ENCODE data around the gene UQCC2. TPM values are rescaled to one million over a fixed set of nuclear protein-coding genes. Genes with fewer than 3 reads are reported as not detected.

UQCC2 gene
- total and polyA plus RNA-seq, 2 of the 4 experiments (the other 2 are of a cell fraction): 13.8 to 34.5 TPM

GRCh38 chr6:33737267-33738026, 25.9 kb upstream of the UQCC2 start:
- ATAC-seq (ENCODE audit: low read depth) (no peak), DNase-seq (no peak)
- Histone ChIP-seq H3K23ac (ENCODE audit: low read depth, low read length) (no peak overlapping the region), H3K4me2 (ENCODE audit: low read depth, low read length) (no peak overlapping the region), H3K9me3 (ENCODE audit: control insufficient read depth, insufficient read depth, low read length) (no peaks in the 10 kb centered on the region), H3K27ac (ENCODE audit: insufficient read depth, low read length) (no peak overlapping the region), H2AK5ac (ENCODE audit: low read depth, low read length) (no peak overlapping the region), H4K91ac (ENCODE audit: insufficient read depth, low read depth, low read length) (no peak overlapping the region), H2AFZ (replicated peaks; ENCODE audit: low read length, poor library complexity) (no peak overlapping the region), H4K20me1 (ENCODE audit: insufficient read depth, low read length) (no peaks in the 10 kb centered on the region; the same call in 1 of the 2 replicates), H3K9ac (ENCODE audit: low read depth, low read length) (no peak overlapping the region), H4K5ac (ENCODE audit: low read depth, low read length) (no peak overlapping the region), H4K8ac (ENCODE audit: low read depth in 2 of 2, low read length in 2 of 2) (no peak overlapping the region), H2AK9ac (replicated peaks; ENCODE audit: low read depth, low read length, poor library complexity) (no peak overlapping the region), H3K56ac (ENCODE audit: extremely low read depth, insufficient read depth, low read length) (no peak overlapping the region), H2BK20ac (ENCODE audit: low read depth, low read length) (no peak overlapping the region), H3K4me3 (ENCODE audit: insufficient read depth, low read depth, low read length) (no peak overlapping the region), H3K27me3 (ENCODE audit: control insufficient read depth, insufficient read depth, low read length) (peaks cover 1% of the 10 kb centered on the region; the same call in 1 of the 2 replicates), H2BK5ac (ENCODE audit: low read depth, low read length, poor library complexity, severe bottlenecking) (no peak overlapping the region), H2BK15ac (ENCODE audit: low read depth, low read length) (no peak overlapping the region), H2BK120ac (ENCODE audit: low read depth, low read length) (no peak overlapping the region), H3K79me1 (ENCODE audit: low read depth in 1 of 2, low read length in 2 of 2) (no peaks in the 10 kb centered on the region), H3K18ac (ENCODE audit: low read depth, low read length) (no peak overlapping the region), H3K9me1 (ENCODE audit: insufficient read depth, low read length) (no peaks in the 10 kb centered on the region), H3K4me1 (ENCODE audit: control insufficient read depth, insufficient read depth, low read length) (no peaks in the 10 kb centered on the region), H3K14ac (replicated peaks; ENCODE audit: low read depth, low read length) (no peak overlapping the region), H3K4ac (ENCODE audit: low read depth, low read length) (no peak overlapping the region), H3K36me3 (ENCODE audit: control insufficient read depth, insufficient read depth, low read length) (no peaks in the 10 kb centered on the region)
- dilution Hi-C loops (cut with HindIII; ENCODE audit: low sequenced_read_pairs, unreplicated experiment) (no loop called here), intact Hi-C loops (cut with micrococcal nuclease) (no loop called here), in situ Hi-C loops (cut with MboI; ENCODE audit: low sequenced_read_pairs) (no loop called here)
- no peak for TF ChIP-seq ELK1 (IDR thresholded peaks at IDR 0.05; ENCODE audit: borderline replicate concordance, low read depth, low read length)
- TF ChIP-seq MAFK (IDR thresholded peaks at IDR 0.05; ENCODE audit: low read depth, low read length): no peak
- no peak for TF ChIP-seq BHLHE40 (IDR thresholded peaks at IDR 0.05; ENCODE audit: low read depth, low read length)
- no peak for TF ChIP-seq MXI1 (IDR thresholded peaks at IDR 0.05; ENCODE audit: borderline replicate concordance, low read depth, low read length)
- no peak for TF ChIP-seq NFE2L2 (IDR thresholded peaks at IDR 0.05; ENCODE audit: low read depth, low read length)
- no peak for TF ChIP-seq MAZ (IDR thresholded peaks at IDR 0.05; ENCODE audit: borderline replicate concordance, low read depth, low read length)
- no peak for TF ChIP-seq RCOR1 (IDR thresholded peaks at IDR 0.05; ENCODE audit: insufficient replicate concordance, low read length)
- TF ChIP-seq CHD1 (IDR thresholded peaks at IDR 0.05; ENCODE audit: low read depth, low read length): no peak
- TF ChIP-seq FOS (IDR thresholded peaks at IDR 0.05; ENCODE audit: low read depth, low read length): no peak
- TF ChIP-seq CTCF (conservative IDR thresholded peaks at IDR 0.05; ENCODE audit: low read depth, low read length): no peak
- no peak for TF ChIP-seq SMC3 (IDR thresholded peaks at IDR 0.05; ENCODE audit: low read depth, low read length)
- TF ChIP-seq RFX5 (IDR thresholded peaks at IDR 0.05; ENCODE audit: low read depth, low read length): no peak
- no peak for TF ChIP-seq USF2 (IDR thresholded peaks at IDR 0.05; ENCODE audit: low read depth, low read length)
- no peak for TF ChIP-seq POLR2A (IDR thresholded peaks at IDR 0.05; ENCODE audit: low read depth, low read length)
- no peak for TF ChIP-seq RAD21 (IDR thresholded peaks at IDR 0.05; ENCODE audit: low read length)
- CTCF ChIA-PET: interaction anchor here (0.5 kb wide), 1 partner anchor 678 kb away, joined by 9 read pairs; no protein-coding TSS in a partner anchor
- POLR2A ChIA-PET (ENCODE audit: unreplicated experiment): no interaction called here
- WGBS, 2 experiments (ENCODE audit: extremely low coverage in 2 of 2, insufficient read length in 1 of 2): 94% methylated on average over 8 of the region's 15 CpGs; no CpG with 5 or more reads in 1 of the 2 experiments
- BruUV-seq (replicated peaks): no TSS peak

Data from IMR-90 (cell line).